HG03558 (cell line): Measurements from ENCODE around the gene RLN1.
"Not testable (repeated sequence)": the region's sequence is repeated elsewhere in the genome, so short reads cannot be mapped to it uniquely, and the experiment has no call there.

Experiments
- ATAC-seq: cut with Tn5 transposase; IDR thresholded peaks from one replicate; pipeline ENCODE4 v1.9.1; 2021; ENCODE audit warnings: moderate number of reproducible peaks; ENCODE audit not compliant: unreplicated experiment; ENCODE audit errors: extremely low read depth

The RLN1 gene, protein sequence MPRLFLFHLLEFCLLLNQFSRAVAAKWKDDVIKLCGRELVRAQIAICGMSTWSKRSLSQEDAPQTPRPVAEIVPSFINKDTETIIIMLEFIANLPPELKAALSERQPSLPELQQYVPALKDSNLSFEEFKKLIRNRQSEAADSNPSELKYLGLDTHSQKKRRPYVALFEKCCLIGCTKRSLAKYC

DNA sequence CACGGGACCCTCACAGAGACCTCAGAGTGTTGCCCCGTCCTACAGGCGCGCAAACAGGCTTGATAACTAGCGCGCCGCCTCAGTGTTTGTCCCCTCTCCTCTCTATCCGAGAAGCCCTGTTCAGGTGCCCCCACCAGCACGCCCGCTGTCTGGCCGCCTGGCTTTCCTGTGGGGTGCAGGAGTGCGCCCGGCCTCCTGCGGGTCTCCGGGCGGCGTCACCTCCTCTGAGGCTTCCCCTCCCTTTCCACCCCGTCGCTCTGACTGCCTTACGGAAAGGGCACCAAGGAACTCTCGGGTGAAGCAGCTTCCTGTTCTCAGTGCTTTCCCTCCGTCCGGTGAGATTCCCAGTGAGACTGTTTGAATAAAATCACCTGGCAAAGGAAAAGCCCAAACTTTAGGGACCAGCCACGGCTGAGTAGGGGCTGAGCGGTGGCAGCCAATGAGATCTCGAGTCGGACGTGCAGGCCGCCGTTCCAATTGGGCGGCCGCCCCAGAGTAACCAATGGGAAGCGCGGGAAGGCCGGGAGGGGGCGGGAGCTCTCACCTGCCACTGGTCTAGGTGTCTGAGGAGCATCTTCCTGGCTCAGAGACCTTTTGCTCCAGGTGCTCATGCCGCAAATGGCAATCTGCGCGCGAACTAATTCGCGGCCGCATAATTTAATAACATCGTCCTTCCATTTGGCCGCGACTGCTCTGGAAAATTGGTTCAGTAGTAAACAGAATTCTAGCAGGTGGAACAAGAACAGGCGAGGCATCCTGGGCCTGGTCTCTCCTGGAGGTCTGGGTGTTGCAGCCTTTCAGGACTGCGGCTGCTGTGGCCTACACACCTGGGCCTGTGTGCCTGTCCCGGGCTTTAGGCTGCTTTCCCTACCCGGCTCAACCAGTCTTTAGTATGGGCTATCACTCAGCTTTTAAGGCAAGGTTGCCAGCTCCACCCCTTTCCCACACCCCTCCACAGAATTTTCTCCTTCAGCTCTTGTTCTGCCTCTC lies at the start of gene RLN1:
RLN1 (minus strand) TSS at position 885 of the 990 bp plus-strand sequence; CDS start at position 755, 130 bp downstream.
- ATAC-seq = peak; percentile 90

GRCh38 chr9:5389109-5389732 lies 49.5 kb upstream of the RLN1 start:
- ATAC-seq = no peak

DNA sequence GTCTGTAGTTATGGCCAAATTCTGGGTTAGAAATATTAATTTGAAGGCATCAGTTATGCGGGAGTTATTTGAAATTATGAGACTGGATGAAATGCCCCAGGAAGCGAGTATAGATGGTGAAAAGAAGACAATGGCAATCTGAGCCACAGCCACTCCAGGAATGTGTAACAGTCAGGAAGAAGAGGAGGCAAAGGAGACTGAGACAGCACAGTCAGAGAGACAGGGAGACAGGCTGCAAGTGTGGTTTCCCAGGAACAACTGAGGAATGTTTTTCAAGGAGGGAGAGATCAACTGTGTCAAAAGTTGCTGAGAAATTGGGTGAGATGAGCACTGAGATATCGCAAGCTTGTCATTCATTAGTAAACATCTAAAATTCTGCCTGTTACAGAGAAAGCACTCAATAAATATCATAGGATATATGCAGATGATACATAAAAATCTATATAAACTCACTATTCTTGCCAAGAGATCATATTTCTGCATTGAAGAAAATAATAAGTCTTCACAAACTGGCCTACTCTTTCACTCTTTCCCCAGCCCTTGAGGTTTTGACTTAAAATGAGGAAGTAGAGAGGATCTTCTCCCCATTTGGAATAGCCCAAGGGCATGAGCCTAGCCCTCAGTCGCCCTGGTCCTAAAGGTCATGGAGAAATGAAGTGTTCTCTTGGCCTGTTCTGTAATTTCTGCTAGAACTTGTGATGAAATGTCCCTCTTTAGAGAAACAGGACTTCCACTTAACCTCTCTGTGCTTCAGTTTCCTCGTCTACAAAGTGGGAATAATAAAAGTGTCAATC lies 48.5 kb upstream of the RLN1 start:
- ATAC-seq = no peak

DNA sequence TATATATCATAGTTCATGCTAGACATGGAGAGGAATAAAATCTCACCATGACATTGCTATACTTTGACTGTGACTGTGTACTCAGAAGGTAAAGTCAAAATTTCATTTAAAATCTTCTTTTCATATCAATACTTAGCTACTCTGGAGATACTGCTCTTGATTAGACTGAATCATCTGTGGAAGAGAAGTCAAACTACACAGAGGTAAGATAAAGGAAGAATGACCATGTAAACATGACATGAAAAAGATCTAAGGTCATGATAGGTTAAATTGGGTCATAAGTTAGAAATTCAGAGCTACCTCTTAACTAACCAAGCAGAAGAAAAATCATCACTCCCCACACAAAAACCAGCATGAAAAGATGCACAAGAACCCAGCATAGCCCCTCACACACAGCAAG lies 44.8 kb upstream of the RLN1 start:
- no peak for ATAC-seq

- no peak for ATAC-seq
These were observed 42.8 kb upstream of the RLN1 start for GRCh38 chr9:5382479-5382878.

DNA sequence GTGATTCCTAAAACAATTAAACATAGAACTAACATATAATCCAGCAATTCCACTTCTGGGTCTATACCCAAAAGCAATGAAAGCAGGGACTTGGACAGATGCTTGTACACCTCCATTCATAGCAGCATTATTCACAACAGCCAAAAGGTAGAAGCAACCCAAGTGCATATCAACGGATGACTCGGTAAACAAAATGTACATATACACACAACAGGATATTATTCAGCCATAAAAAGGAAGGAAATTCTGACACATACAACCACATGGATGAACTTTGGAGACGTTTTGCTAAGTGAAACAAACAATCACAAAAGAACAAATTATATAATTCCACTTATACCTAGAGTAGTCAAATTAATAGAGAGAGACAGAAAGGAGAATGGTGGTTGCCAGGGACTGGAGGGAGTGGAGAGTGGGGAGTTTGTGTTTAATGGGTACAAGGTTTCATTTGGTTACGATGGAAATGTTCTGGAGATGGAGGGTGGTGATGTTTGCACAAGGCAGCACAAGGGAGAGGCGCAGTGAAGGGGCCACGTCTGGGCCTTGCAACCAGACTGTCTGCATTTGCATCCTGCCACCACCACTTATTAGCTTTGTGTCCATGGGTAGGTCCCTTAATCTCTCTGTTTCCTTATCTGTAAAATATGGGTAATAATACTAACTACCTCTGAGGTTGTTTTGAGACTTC lies 36.3 kb upstream of the RLN1 start:
- no peak for ATAC-seq

- no peak for ATAC-seq
These were observed 35.4 kb upstream of the RLN1 start for GRCh38 chr9:5375091-5375490.

- ATAC-seq = peak; percentile 90
These were observed 24.8 kb upstream of the RLN1 start for GRCh38 chr9:5364294-5365024.

DNA sequence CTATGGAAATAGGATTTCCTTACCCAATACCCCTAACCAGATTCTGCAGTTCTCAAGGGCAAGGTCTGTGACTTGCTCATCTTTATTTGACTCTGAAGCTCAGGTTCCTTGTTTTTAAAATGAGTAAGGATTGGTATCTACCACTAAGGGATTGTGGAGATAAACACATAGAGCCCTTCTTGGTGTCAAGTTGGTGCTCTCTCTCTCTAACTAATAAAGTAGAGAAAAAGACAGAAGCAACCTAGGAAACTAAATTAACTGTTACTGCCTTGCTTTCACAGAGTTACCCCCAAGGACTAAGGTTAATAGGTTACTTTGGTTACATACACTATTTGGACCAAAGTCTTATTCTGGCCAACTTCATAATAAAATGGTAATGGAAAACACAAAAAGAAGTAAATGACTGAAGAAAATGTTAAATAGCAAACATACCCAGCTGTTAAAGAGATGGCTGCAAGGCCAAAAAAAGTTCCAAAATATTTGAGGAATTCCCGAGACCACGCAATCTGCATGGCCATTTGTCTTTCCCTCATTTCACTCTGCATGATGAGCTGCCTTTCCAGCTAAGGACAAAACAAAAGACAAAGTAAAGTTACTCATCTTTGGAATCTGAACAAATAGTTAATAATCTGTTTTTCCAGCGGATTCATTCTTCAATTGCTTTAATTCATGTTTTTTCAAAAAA lies 21.8 kb upstream of the RLN1 start:
- no peak for ATAC-seq

DNA sequence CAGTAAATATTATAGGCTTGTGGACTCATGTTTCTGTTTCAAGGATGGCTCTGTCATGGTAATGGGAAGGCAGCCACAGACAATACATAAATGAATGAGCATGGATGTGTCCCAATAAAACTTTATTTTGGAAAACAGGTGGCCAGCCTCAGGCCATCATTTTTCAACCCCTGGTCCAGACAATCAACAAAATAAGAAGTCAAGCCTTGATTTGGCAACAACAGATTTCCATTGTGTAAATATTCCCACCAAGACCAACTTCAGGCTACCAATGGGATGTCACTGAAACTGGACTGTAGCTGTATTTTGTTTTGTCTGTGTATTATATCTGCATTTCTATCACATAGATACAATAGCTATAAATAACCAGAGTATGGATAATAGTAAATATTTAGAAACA lies 20.7 kb upstream of the RLN1 start:
- no peak for ATAC-seq

GRCh38 chr9:5357431-5358105 lies 17.9 kb upstream of the RLN1 start:
- no peak for ATAC-seq

GRCh38 chr9:5355817-5356216 lies 16.1 kb upstream of the RLN1 start:
- no peak for ATAC-seq

- ATAC-seq = no peak
These were observed 15.6 kb upstream of the RLN1 start for GRCh38 chr9:5355226-5355625.

- no peak for ATAC-seq
These were observed 14.5 kb upstream of the RLN1 start for GRCh38 chr9:5354184-5354583.

- ATAC-seq = no peak
These were observed 13.1 kb upstream of the RLN1 start for GRCh38 chr9:5352637-5353248.

- no peak for ATAC-seq
These were observed 3.0 kb downstream of the RLN1 start for GRCh38 chr9:5336688-5337087.

- ATAC-seq = not testable (repeated sequence)
These were observed 8.4 kb downstream of the RLN1 start for GRCh38 chr9:5331276-5331675.
